Neural cell (in vitro differentiated cells): ENCODE measurements around the gene NOTUM. TPM values are rescaled to one million over a fixed set of nuclear protein-coding genes. Genes with fewer than 3 reads are reported as not detected.
"Not testable (repeated sequence)": the region's sequence is repeated elsewhere in the genome, so short reads cannot be mapped to it uniquely, and the experiment has no call there.

Experiments used
- H2AFZ ChIP-seq: fragments of 200-600, 300-800 bp; sonication (generic), shearing (Covaris generic); 2 replicates; pipeline ENCODE4 v1.6.0; 2014; ENCODE audit warnings: low read depth, mild to moderate bottlenecking, antibody characterized with exemption, low read length, moderate library complexity
- H3F3A ChIP-seq: fragments of 200-600 bp; shearing (Covaris generic); 2 replicates; pipeline ENCODE4 v1.6.1; 2016; ENCODE audit warnings: mild to moderate bottlenecking, moderate library complexity, mixed read lengths, antibody characterized with exemption, low read length; ENCODE audit not compliant: insufficient read depth, poor library complexity, severe bottlenecking
- H3K27ac ChIP-seq: fragments of 200-600, 300-800 bp; sonication (generic), shearing (Covaris generic); 2 replicates; pipeline ENCODE4 v1.5.1; 2014; ENCODE audit warnings: mild to moderate bottlenecking, low read length, moderate library complexity
- H3K27me3 ChIP-seq: fragments of 300-800, 200-600 bp; sonication (generic), shearing (Covaris generic); 2 replicates; pipeline ENCODE4 v1.6.0; 2014; ENCODE audit warnings: mild to moderate bottlenecking, low read depth, low read length, moderate library complexity; ENCODE audit not compliant: insufficient read depth
- H3K36me3 ChIP-seq: fragments of 300-800, 200-600 bp; sonication (generic), shearing (Covaris generic); 2 replicates; pipeline ENCODE4 v1.5.1; 2014; ENCODE audit warnings: mild to moderate bottlenecking, antibody characterized with exemption, low read length, moderate library complexity; ENCODE audit not compliant: insufficient read depth
- H3K4me2 ChIP-seq: fragments of 300-800, 200-600 bp; sonication (generic), shearing (Covaris generic); 2 replicates; pipeline ENCODE4 v1.6.0; 2014; ENCODE audit warnings: mild to moderate bottlenecking, low read length
- H3K4me3 ChIP-seq: fragments of 300-800, 200-600 bp; sonication (generic), shearing (Covaris generic); 2 replicates; pipeline ENCODE4 v1.5.1; 2014; ENCODE audit warnings: mild to moderate bottlenecking, low read length, moderate library complexity
- H3K79me2 ChIP-seq: fragments of 200-600 bp; shearing (Covaris generic); replicated peaks from 2 replicates; pipeline ENCODE4 v1.6.0; 2014; ENCODE audit warnings: mild to moderate bottlenecking, low read length, moderate library complexity; ENCODE audit not compliant: insufficient read depth
- H3K9ac ChIP-seq: fragments of 300-800, 200-600 bp; sonication (generic), shearing (Covaris generic); 2 replicates; pipeline ENCODE4 v1.6.1; 2016; ENCODE audit warnings: mild to moderate bottlenecking, low read length, mixed read lengths
- H3K9me2 ChIP-seq: fragments of 200-600 bp; shearing (Covaris generic); 2 replicates; pipeline ENCODE4 v1.6.1; 2016; ENCODE audit warnings: mild to moderate bottlenecking, low read length, mixed read lengths; ENCODE audit not compliant: insufficient read depth
- H3K9me3 ChIP-seq: fragments of 200-600, 300-800 bp; sonication (generic), shearing (Covaris generic); 2 replicates; pipeline ENCODE4 v1.6.1; 2016; ENCODE audit warnings: mild to moderate bottlenecking, mixed run types, low read length, moderate library complexity, mixed read lengths
- H4K20me1 ChIP-seq: fragments of 200-600 bp; shearing (Covaris generic); 2 replicates; pipeline ENCODE4 v1.6.1; 2016; ENCODE audit warnings: mild to moderate bottlenecking, mixed run types; ENCODE audit not compliant: insufficient read depth
- CTCF ChIP-seq: fragments of 450-650 bp; IDR thresholded peaks from 2 replicates; pipeline ENCODE4 v1.5.1; 2014; ENCODE audit warnings: antibody characterized with exemption, mild to moderate bottlenecking, moderate library complexity; ENCODE audit not compliant: poor library complexity, severe bottlenecking
- EP300 ChIP-seq: fragments of 450-650 bp; conservative IDR thresholded peaks from 2 replicates; pipeline ENCODE4 v1.6.1; 2014; ENCODE audit warnings: antibody characterized with exemption, mild to moderate bottlenecking, moderate library complexity; ENCODE audit not compliant: poor library complexity, severe bottlenecking
- EZH2 ChIP-seq: fragments of 200-600, 300-800 bp; shearing (Covaris generic), sonication (generic); IDR thresholded peaks from 2 replicates; pipeline ENCODE4 v1.6.1; 2014; ENCODE audit warnings: antibody characterized with exemption, low read length, borderline replicate concordance, mild to moderate bottlenecking; ENCODE audit not compliant: insufficient read depth, poor library complexity, severe bottlenecking
- MXI1 ChIP-seq: fragments of 450-650 bp; conservative IDR thresholded peaks from 2 replicates; pipeline ENCODE4 v1.6.1; 2014; ENCODE audit warnings: antibody characterized with exemption, mild to moderate bottlenecking; ENCODE audit not compliant: poor library complexity, severe bottlenecking
- POLR2AphosphoS5 ChIP-seq: IDR thresholded peaks from 2 replicates; pipeline ENCODE4 v1.6.1; 2012
- RAD21 ChIP-seq: fragments of 450-650 bp; conservative IDR thresholded peaks from 2 replicates; pipeline ENCODE4 v1.6.1; 2014; ENCODE audit warnings: antibody characterized with exemption, mild to moderate bottlenecking, moderate library complexity
- REST ChIP-seq: IDR thresholded peaks from 2 replicates; pipeline ENCODE4 v1.6.1; 2012; ENCODE audit warnings: borderline replicate concordance
- SMC3 ChIP-seq: fragments of 450-650 bp; conservative IDR thresholded peaks from 2 replicates; pipeline ENCODE4 v1.6.1; 2014; ENCODE audit warnings: antibody characterized with exemption, mild to moderate bottlenecking, moderate library complexity; ENCODE audit not compliant: poor library complexity
- TAF1 ChIP-seq: IDR thresholded peaks from 2 replicates; pipeline ENCODE4 v1.6.1; 2012; ENCODE audit warnings: low read depth
- polyA plus RNA-seq: library from polyadenylated mRNA; depleted of rRNA; stranded (reverse); fragments of >200 nt; gene quantifications from 2 replicates; pipeline ENCODE4 v1.2.3, GENCODE V29; 2014

NOTUM gene
- polyA plus RNA-seq, 1 donor from 2014 or later, result not detected

- H3K9me3 ChIP-seq, result no peaks in the 10 kb centered on the region
- H3K9ac ChIP-seq, result no peak overlapping the region
- no peaks in the 10 kb centered on the region for H3K36me3 ChIP-seq
- H3K4me2 ChIP-seq, result no peak overlapping the region
- no peak overlapping the region for H2AFZ ChIP-seq
- H3K9me2 ChIP-seq, result no peaks in the 10 kb centered on the region
- H3F3A ChIP-seq, result no peaks in the 10 kb centered on the region
- H3K4me3 ChIP-seq, result no peak overlapping the region
- peaks cover 13% of the 10 kb centered on the region for H3K79me2 ChIP-seq
- no peak overlapping the region for H3K27ac ChIP-seq
- TF ChIP-seq REST (no peak), SMC3 (no peak), TAF1 (no peak), EP300 (no peak), MXI1 (no peak), EZH2 (no peak), CTCF (no peak), RAD21 (no peak), POLR2AphosphoS5 (no peak)
- no peaks in the 10 kb centered on the region for H3K27me3 ChIP-seq
- H4K20me1 ChIP-seq, result no peaks in the 10 kb centered on the region
Measured at GRCh38 chr17:81918832-81919545, 42.0 kb downstream of the NOTUM start.

DNA sequence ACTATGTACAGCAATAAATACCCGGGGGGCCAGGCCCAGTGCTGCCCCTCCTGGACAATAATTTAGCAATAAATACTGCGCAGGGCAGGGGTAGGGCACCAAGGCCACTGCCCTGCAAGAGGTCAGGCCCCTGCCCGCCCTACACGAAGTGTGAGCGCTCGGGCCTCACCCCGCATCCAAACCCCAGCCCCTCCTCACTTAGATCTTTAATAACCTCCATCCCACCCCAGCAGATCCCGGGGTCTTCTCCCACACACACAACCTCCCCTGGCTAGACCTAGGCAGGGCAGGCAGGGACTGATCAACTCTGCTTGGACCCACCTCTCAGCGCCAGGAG, 42.7 kb downstream of the NOTUM start:
- not testable (repeated sequence) for H3K9me3 ChIP-seq, H4K20me1 ChIP-seq, H3K9me2 ChIP-seq, H3F3A ChIP-seq, H3K27me3 ChIP-seq, H3K36me3 ChIP-seq, H3K4me2 ChIP-seq
- Histone ChIP-seq H3K27ac (peak overlapping the region; percentile 58), H3K4me3 (peak overlapping the region; percentile 79), H3K79me2 (peaks cover 13% of the 10 kb centered on the region), H2AFZ (peak overlapping the region; percentile 14), H3K9ac (peak overlapping the region; percentile 68)
